Fibroblast of lung (primary cell): ENCODE measurements around the gene ANO10. TPM values are rescaled to one million over a fixed set of nuclear protein-coding genes. Genes with fewer than 3 reads are reported as not detected.

Source experiments
- DNase-seq, 2 donors: peaks; one replicate each; pipeline versions ENCODE4 v3.0.0 to v3.0.0-alpha.2; 2010; ENCODE audit warnings: low read depth in 2 of 2
- H2AFZ ChIP-seq: 2 replicates; pipeline ENCODE4 v1.5.1; 2012; ENCODE audit warnings: low read length, control low read depth, inconsistent platforms
- H3K27ac ChIP-seq: 2 replicates; pipeline ENCODE4 v1.5.1; 2011; ENCODE audit warnings: low read length, control low read depth; ENCODE audit not compliant: insufficient read depth
- H3K27me3 ChIP-seq: 2 replicates; pipeline ENCODE4 v1.5.1; 2011; ENCODE audit warnings: mild to moderate bottlenecking, low read length; ENCODE audit not compliant: control insufficient read depth, insufficient read depth
- H3K36me3 ChIP-seq: 2 replicates; pipeline ENCODE4 v1.5.1; 2011; ENCODE audit warnings: low read length; ENCODE audit not compliant: control insufficient read depth, insufficient read depth
- H3K4me1 ChIP-seq: 2 replicates; pipeline ENCODE4 v1.5.1; 2011; ENCODE audit warnings: low read length; ENCODE audit not compliant: control insufficient read depth, insufficient read depth; ENCODE audit errors: extremely low read depth
- H3K4me2 ChIP-seq: 2 replicates; pipeline ENCODE4 v1.5.1; 2011; ENCODE audit warnings: low read length, control low read depth; ENCODE audit not compliant: insufficient read depth; ENCODE audit errors: extremely low read depth
- H3K4me3 ChIP-seq, 4 experiments: fragments of 200-600 bp in 1 of 4; sonication (generic) in 1 of 4; replicated peaks in 1 of 4; 2 replicates each; pipeline ENCODE4 v1.5.1; 2011 to 2016; ENCODE audit warnings: low read length in 4 of 4, low read depth in 3 of 4, mild to moderate bottlenecking in 3 of 4, control low read depth in 2 of 4, inconsistent platforms in 1 of 4, mixed read lengths in 1 of 4; ENCODE audit not compliant: insufficient read depth in 1 of 4; ENCODE audit errors: control extremely low read depth in 1 of 4
- H3K79me2 ChIP-seq: 2 replicates; pipeline ENCODE4 v1.5.1; 2012; ENCODE audit warnings: mild to moderate bottlenecking, low read length, inconsistent platforms; ENCODE audit not compliant: control insufficient read depth, insufficient read depth
- H3K9ac ChIP-seq: 2 replicates; pipeline ENCODE4 v1.5.1; 2011; ENCODE audit warnings: mild to moderate bottlenecking, low read length, control low read depth; ENCODE audit not compliant: insufficient read depth
- H3K9me3 ChIP-seq: 2 replicates; pipeline ENCODE4 v1.5.1; 2012; ENCODE audit warnings: low read depth, low read length; ENCODE audit not compliant: control insufficient read depth, insufficient read depth
- H4K20me1 ChIP-seq: 2 replicates; pipeline ENCODE4 v1.5.1; 2011; ENCODE audit warnings: low read length; ENCODE audit not compliant: control insufficient read depth, insufficient read depth; ENCODE audit errors: extremely low read depth
- EZH2 ChIP-seq: IDR thresholded peaks from 2 replicates; pipeline ENCODE4 v1.5.1; 2012; ENCODE audit warnings: low read length, control low read depth, mild to moderate bottlenecking; ENCODE audit errors: missing control alignments
- polyA plus RNA-seq, 2 donors: library from polyadenylated mRNA; depleted of rRNA in 1 of 2; stranded (reverse) in 1 of 2; unstranded in 1 of 2; fragments of >200 nt; gene quantifications; 2 replicates each; pipeline ENCODE4 v1.2.1, GENCODE V29; 2011 to 2012; ENCODE audit warnings: missing spikeins in 1 of 2
- total RNA-seq: library from RNA; depleted of rRNA; stranded (reverse); fragments of >200 nt; gene quantifications from 2 replicates; pipeline ENCODE4 v1.2.1, GENCODE V29; 2014
- TF ChIP-seq, protein P1 (sequence below), 2 donors: IDR thresholded peaks in 1 of 2; conservative IDR thresholded peaks in 1 of 2; 1 replicate in 1 of 2; 2 replicates in 1 of 2; pipeline ENCODE4 v1.5.1; 2011 to 2012; ENCODE audit warnings: low read length in 2 of 2, control low read depth in 1 of 2, inconsistent platforms in 1 of 2, low read depth in 1 of 2, mild to moderate bottlenecking in 1 of 2

ANO10 gene
- total and polyA plus RNA-seq, 2 donors (not counting 1 experiment from before 2014, with no cell fraction given) = 103 to 138 TPM

- Histone ChIP-seq H2AFZ (no peak overlapping the region), H3K79me2 (no peaks in the 10 kb centered on the region), H3K9me3 (no peaks in the 10 kb centered on the region), H3K9ac (no peak overlapping the region), H4K20me1 (no peaks in the 10 kb centered on the region), H3K4me3 (no peak overlapping the region), H3K4me2 (no peak overlapping the region), H3K27me3 (no peaks in the 10 kb centered on the region), H3K4me1 (peaks cover 2% of the 10 kb centered on the region), H3K27ac (no peak overlapping the region), H3K36me3 (no peaks in the 10 kb centered on the region)
- TF ChIP-seq, protein P1, sequence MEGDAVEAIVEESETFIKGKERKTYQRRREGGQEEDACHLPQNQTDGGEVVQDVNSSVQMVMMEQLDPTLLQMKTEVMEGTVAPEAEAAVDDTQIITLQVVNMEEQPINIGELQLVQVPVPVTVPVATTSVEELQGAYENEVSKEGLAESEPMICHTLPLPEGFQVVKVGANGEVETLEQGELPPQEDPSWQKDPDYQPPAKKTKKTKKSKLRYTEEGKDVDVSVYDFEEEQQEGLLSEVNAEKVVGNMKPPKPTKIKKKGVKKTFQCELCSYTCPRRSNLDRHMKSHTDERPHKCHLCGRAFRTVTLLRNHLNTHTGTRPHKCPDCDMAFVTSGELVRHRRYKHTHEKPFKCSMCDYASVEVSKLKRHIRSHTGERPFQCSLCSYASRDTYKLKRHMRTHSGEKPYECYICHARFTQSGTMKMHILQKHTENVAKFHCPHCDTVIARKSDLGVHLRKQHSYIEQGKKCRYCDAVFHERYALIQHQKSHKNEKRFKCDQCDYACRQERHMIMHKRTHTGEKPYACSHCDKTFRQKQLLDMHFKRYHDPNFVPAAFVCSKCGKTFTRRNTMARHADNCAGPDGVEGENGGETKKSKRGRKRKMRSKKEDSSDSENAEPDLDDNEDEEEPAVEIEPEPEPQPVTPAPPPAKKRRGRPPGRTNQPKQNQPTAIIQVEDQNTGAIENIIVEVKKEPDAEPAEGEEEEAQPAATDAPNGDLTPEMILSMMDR (conservative IDR thresholded peaks at IDR 0.05 in 1 of 2, IDR thresholded peaks at IDR 0.05 in 1 of 2; ENCODE audit: low read depth in 1 of 2, low read length in 2 of 2) = no peak
- TF ChIP-seq EZH2 = no peak
- DNase-seq = no peak
Measured at GRCh38 chr3:43341788-43342187, 280.0 kb downstream of the ANO10 start.

DNA sequence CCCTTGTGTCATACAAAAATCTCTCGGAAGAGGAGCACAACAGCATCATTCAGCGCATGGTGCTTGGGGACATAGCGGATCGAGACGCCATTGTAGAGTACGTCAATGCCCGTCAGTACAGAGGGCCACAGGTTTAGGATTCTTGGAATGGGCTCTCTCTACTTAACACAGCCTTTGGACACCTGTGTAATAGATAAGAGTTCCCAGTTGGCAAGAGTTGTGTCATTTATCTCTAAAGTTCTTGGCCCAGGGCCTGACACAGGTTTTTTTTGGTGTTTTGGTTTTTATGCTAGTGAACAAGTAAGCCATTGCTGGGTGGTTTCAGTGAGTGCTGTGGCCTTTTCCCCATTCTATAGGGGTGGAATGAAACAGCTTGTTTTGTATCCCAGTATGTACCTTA, 281.4 kb downstream of the ANO10 start:
- Histone ChIP-seq H3K4me2 (no peak overlapping the region), H3K27ac (no peak overlapping the region), H3K79me2 (no peaks in the 10 kb centered on the region), H3K4me3 (no peak overlapping the region), H3K36me3 (no peaks in the 10 kb centered on the region), H3K9ac (no peak overlapping the region), H3K9me3 (no peaks in the 10 kb centered on the region), H2AFZ (no peak overlapping the region), H3K27me3 (no peaks in the 10 kb centered on the region), H3K4me1 (no peaks in the 10 kb centered on the region), H4K20me1 (no peaks in the 10 kb centered on the region)
- DNase-seq = no peak
- no peak for TF ChIP-seq EZH2
- TF ChIP-seq, protein P1 (conservative IDR thresholded peaks at IDR 0.05 in 1 of 2, IDR thresholded peaks at IDR 0.05 in 1 of 2; ENCODE audit: low read depth in 1 of 2, low read length in 2 of 2) = no peak

DNA sequence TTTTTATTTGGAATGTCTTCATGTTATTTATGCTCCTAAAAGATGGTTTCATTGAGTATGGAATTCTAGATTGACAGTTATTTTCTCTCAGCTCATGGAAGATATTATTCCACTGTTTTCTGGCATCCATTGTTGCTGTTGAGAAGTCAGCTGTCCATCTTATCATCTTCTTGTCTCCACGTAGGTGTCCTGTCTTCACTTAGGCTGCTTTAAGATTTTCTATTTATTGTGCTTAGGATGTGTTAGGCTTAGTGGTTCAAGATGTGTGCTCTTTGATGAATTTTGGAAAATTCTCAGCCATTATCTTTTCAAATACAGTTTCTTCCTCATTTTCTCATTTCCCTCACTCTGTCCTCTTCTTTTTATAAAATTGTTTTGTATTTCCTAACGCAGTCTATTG, 283.5 kb downstream of the ANO10 start:
- peak; percentile 18 to 33 for DNase-seq
- H3K27ac ChIP-seq = no peak overlapping the region
- no peaks in the 10 kb centered on the region for H3K36me3 ChIP-seq
- H4K20me1 ChIP-seq = no peaks in the 10 kb centered on the region
- no peaks in the 10 kb centered on the region for H3K9me3 ChIP-seq
- H3K79me2 ChIP-seq = no peaks in the 10 kb centered on the region
- no peaks in the 10 kb centered on the region for H3K27me3 ChIP-seq
- H3K4me3 ChIP-seq = no peak overlapping the region
- H3K4me1 ChIP-seq = no peaks in the 10 kb centered on the region
- H2AFZ ChIP-seq = no peak overlapping the region
- H3K4me2 ChIP-seq = no peak overlapping the region
- no peak overlapping the region for H3K9ac ChIP-seq
- TF ChIP-seq, protein P1 (conservative IDR thresholded peaks at IDR 0.05 in 1 of 2, IDR thresholded peaks at IDR 0.05 in 1 of 2; ENCODE audit: low read depth in 1 of 2, low read length in 2 of 2) = no peak
- TF ChIP-seq EZH2 = no peak
